Inflammatory macrophage treated with lipopolysaccharide for 4 hours (primary cell): ENCODE results near the gene GNB5.
A peak's percentile ranks its signal among the peaks of the same experiment; 100 is the strongest.
"Not testable (repeated sequence)": the region's sequence is repeated elsewhere in the genome, so short reads cannot be mapped to it uniquely, and the experiment has no call there.

ENCODE experiments used
- DNase-seq: peaks from one replicate; pipeline ENCODE4 v3.0.0-alpha.2; 2020

Gene GNB5

GRCh38 chr15:52111517-52112202, 79.5 kb downstream of the GNB5 start:
- DNase-seq = no peak

GRCh38 chr15:52109559-52110451, 81.4 kb downstream of the GNB5 start:
- DNase-seq = no peak

GRCh38 chr15:52107238-52107637, 84.0 kb downstream of the GNB5 start:
- no peak for DNase-seq

GRCh38 chr15:52106641-52107040, 84.6 kb downstream of the GNB5 start:
- DNase-seq = no peak

- peak; percentile 82 for DNase-seq
These were observed 85.3 kb downstream of the GNB5 start for GRCh38 chr15:52105846-52106245.

GRCh38 chr15:52104532-52105004, 86.6 kb downstream of the GNB5 start:
- no peak for DNase-seq

- DNase-seq = peak; percentile 92
These were observed 87.7 kb downstream of the GNB5 start for GRCh38 chr15:52103217-52104207.

- DNase-seq = peak; percentile 76
These were observed 88.7 kb downstream of the GNB5 start for GRCh38 chr15:52102463-52102862.

GRCh38 chr15:52101542-52102323, 89.5 kb downstream of the GNB5 start:
- peak; percentile 71 for DNase-seq

- peak; percentile 95 for DNase-seq
These were observed 90.3 kb downstream of the GNB5 start for GRCh38 chr15:52100807-52101442.

GRCh38 chr15:52099651-52100272, 91.4 kb downstream of the GNB5 start:
- DNase-seq = no peak

- DNase-seq = peak; percentile 22
These were observed 92.9 kb downstream of the GNB5 start for GRCh38 chr15:52098323-52098722.

- peak; percentile 13 for DNase-seq
These were observed 94.0 kb downstream of the GNB5 start for GRCh38 chr15:52097180-52097579.

- DNase-seq = not testable (repeated sequence)
These were observed 94.7 kb downstream of the GNB5 start for GRCh38 chr15:52096536-52096935.

- DNase-seq = peak; percentile 35
These were observed 95.5 kb downstream of the GNB5 start for GRCh38 chr15:52095597-52096262.

GRCh38 chr15:52094811-52095584, 96.2 kb downstream of the GNB5 start:
- no peak for DNase-seq

GRCh38 chr15:52093539-52094510, 97.4 kb downstream of the GNB5 start:
- DNase-seq = peak; percentile 63

- no peak for DNase-seq
These were observed 98.0 kb downstream of the GNB5 start for GRCh38 chr15:52093167-52093538.
